Suprapubic skin (tissue), 4 donors: Measurements from ENCODE around the gene BRMS1L. TPM values are rescaled to one million over a fixed set of nuclear protein-coding genes. Genes with fewer than 3 reads are reported as not detected.

ENCODE experiments used
- DNase-seq, 2 donors: peaks; one replicate each; pipeline ENCODE4 v3.0.0-alpha.2; 2019; ENCODE audit warnings: low spot score in 2 of 2
- H3K27ac ChIP-seq: fragments of 200-600 bp; sonication (generic); one replicate; pipeline ENCODE4 v1.5.1; 2019
- H3K27me3 ChIP-seq: fragments of 200-600 bp; sonication (generic); one replicate; pipeline ENCODE4 v1.5.1; 2019
- H3K36me3 ChIP-seq: fragments of 200-600 bp; sonication (generic); one replicate; pipeline ENCODE4 v1.5.1; 2019
- H3K4me1 ChIP-seq: fragments of 200-600 bp; sonication (generic); one replicate; pipeline ENCODE4 v1.5.1; 2019
- H3K4me3 ChIP-seq: fragments of 200-600 bp; sonication (generic); one replicate; pipeline ENCODE4 v1.5.1; 2019; ENCODE audit warnings: mild to moderate bottlenecking
- H3K9me3 ChIP-seq: fragments of 200-600 bp; sonication (generic); one replicate; pipeline ENCODE4 v1.5.1; 2019
- CTCF ChIP-seq, 2 donors: fragments of 200-600 bp in 1 of 2; fragments of 450-650 bp in 1 of 2; sonication (generic) in 1 of 2; IDR thresholded peaks; one replicate each; pipeline ENCODE4 v1.5.1; 2016 to 2019; ENCODE audit warnings: antibody characterized with exemption in 2 of 2, mild to moderate bottlenecking in 1 of 2, moderate library complexity in 1 of 2
- EP300 ChIP-seq: sonication (generic); formaldehyde crosslinking; IDR thresholded peaks from one replicate; pipeline ENCODE4 v1.6.1; 2017; ENCODE audit warnings: antibody characterized with exemption
- POLR2A ChIP-seq, 2 donors: fragments of 450-650 bp; IDR thresholded peaks; one replicate each; pipeline ENCODE4 v1.6.1; 2017; ENCODE audit warnings: antibody characterized with exemption in 2 of 2, mild to moderate bottlenecking in 2 of 2, moderate library complexity in 2 of 2
- POLR2AphosphoS5 ChIP-seq, 3 donors: sonication (generic); formaldehyde crosslinking; IDR thresholded peaks; one replicate each; pipeline ENCODE4 v1.6.1; 2017; ENCODE audit warnings: antibody characterized with exemption in 3 of 3
- WGBS: methylation state at CpG from one replicate; pipeline ENCODE4 v1.1.5; 2018; 5-methylcytosine and 5-hydroxymethylcytosine counted together
- total RNA-seq, 4 donors: library from RNA; depleted of rRNA; stranded (reverse); fragments of >200 nt; gene quantifications; one replicate each; pipeline ENCODE4 v1.1.0, GENCODE V29; 2016

The BRMS1L gene
- total RNA-seq, 4 donors from 2014 or later, result 3.5 to 6.6 (median 5.7) TPM

GRCh38 chr14:35810963-35811362 lies 15.2 kb upstream of the BRMS1L start:
- WGBS, result 89% methylated on average over 4 of the region's 4 CpGs
- Histone ChIP-seq H3K4me3 (no peak overlapping the region), H3K27ac (no peak overlapping the region), H3K36me3 (no peaks in the 10 kb centered on the region), H3K9me3 (no peaks in the 10 kb centered on the region), H3K4me1 (peaks cover 21% of the 10 kb centered on the region), H3K27me3 (no peaks in the 10 kb centered on the region)
- no peak for DNase-seq
- TF ChIP-seq CTCF (IDR thresholded peaks at IDR 0.05) (no peak), POLR2AphosphoS5 (IDR thresholded peaks at IDR 0.05) (no peak), POLR2A (IDR thresholded peaks at IDR 0.05) (no peak)

GRCh38 chr14:35814371-35815005 lies 11.7 kb upstream of the BRMS1L start:
- Histone ChIP-seq H3K36me3 (no peaks in the 10 kb centered on the region), H3K27ac (no peak overlapping the region), H3K4me3 (no peak overlapping the region), H3K9me3 (no peaks in the 10 kb centered on the region), H3K27me3 (no peaks in the 10 kb centered on the region), H3K4me1 (no peaks in the 10 kb centered on the region)
- no peak for TF ChIP-seq POLR2A (IDR thresholded peaks at IDR 0.05)
- TF ChIP-seq EP300, result no peak
- peak in 1 of 2 donors; percentile 67 for TF ChIP-seq CTCF (IDR thresholded peaks at IDR 0.05)
- no peak for DNase-seq
- 38% methylated on average over 3 of the region's 3 CpGs for WGBS

GRCh38 chr14:35818346-35819115 lies 7.6 kb upstream of the BRMS1L start:
- H3K36me3 ChIP-seq, result no peaks in the 10 kb centered on the region
- peaks cover 2% of the 10 kb centered on the region for H3K4me1 ChIP-seq
- WGBS, result 72% methylated on average over 13 of the region's 13 CpGs
- H3K9me3 ChIP-seq, result no peaks in the 10 kb centered on the region
- TF ChIP-seq CTCF (IDR thresholded peaks at IDR 0.05), result peak; percentile 40 to 46
- TF ChIP-seq EP300, result no peak
- no peak for TF ChIP-seq POLR2AphosphoS5 (IDR thresholded peaks at IDR 0.05)
- no peak for TF ChIP-seq POLR2A (IDR thresholded peaks at IDR 0.05)
- no peak for DNase-seq
- H3K27me3 ChIP-seq, result no peaks in the 10 kb centered on the region
- no peak overlapping the region for H3K27ac ChIP-seq
- no peak overlapping the region for H3K4me3 ChIP-seq

- 94% methylated on average over 32 of the region's 32 CpGs for WGBS
- TF ChIP-seq POLR2AphosphoS5 (IDR thresholded peaks at IDR 0.05), result no peak
- TF ChIP-seq CTCF (IDR thresholded peaks at IDR 0.05), result no peak
- TF ChIP-seq POLR2A (IDR thresholded peaks at IDR 0.05), result no peak
These were observed 6.3 kb upstream of the BRMS1L start for GRCh38 chr14:35819591-35820540.

More at GRCh38 chr14:35819591-35820540, 6.3 kb upstream of the BRMS1L start:
- Histone ChIP-seq H3K4me3 (no peak overlapping the region), H3K27me3 (no peaks in the 10 kb centered on the region), H3K4me1 (peaks cover 2% of the 10 kb centered on the region), H3K9me3 (no peaks in the 10 kb centered on the region), H3K36me3 (no peaks in the 10 kb centered on the region), H3K27ac (no peak overlapping the region)
- DNase-seq, result no peak
